GM18519 (cell line): ENCODE data around the gene ADARB2.

Experiments used
- ATAC-seq: cut with Tn5 transposase; IDR thresholded peaks from one replicate; pipeline ENCODE4 v1.9.1; 2021; ENCODE audit warnings: mild to moderate bottlenecking, moderate library complexity; ENCODE audit not compliant: unreplicated experiment, low FRiP score

ADARB2 gene

GRCh38 chr10:1645896-1646295, 91.4 kb downstream of the ADARB2 start:
- no peak for ATAC-seq

DNA sequence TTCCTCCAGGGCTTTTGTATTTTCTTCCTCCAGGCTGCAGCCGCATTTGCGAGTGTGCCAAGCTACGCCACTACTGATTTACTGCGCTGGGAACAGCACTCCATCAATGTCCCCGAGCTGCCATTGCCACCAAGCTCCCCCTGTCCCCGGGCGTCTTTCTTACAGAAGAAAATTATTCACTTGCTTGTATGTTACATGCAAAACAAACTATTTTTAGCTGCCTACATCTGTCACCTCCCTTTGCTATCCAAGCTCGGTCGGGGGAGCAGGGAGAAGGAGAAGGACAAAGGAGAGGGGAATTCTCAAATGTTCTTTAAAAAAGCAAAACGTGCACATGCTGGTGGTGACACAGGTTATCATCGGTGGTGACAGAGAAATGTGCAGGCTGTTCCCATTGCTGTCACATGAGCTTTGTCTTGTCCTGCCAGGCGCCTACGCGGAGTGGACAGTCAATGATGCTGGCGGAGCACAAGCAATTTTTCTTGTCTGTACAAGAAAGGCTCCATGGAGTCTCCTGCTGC, 93.1 kb downstream of the ADARB2 start:
- no peak for ATAC-seq

DNA sequence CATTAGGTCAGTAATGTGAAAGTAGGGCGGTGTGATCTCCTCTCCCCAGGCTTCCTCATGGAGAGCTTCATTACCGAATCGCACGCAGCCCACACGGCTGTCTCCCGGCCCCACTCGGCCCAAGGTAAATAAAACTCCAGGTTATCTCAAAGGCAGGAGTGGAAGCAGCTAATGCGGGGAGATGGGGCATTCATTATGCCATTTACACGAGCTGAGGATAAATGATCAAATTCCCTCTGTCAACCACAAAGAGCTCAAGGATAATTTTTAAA, 93.5 kb downstream of the ADARB2 start:
- no peak for ATAC-seq

DNA sequence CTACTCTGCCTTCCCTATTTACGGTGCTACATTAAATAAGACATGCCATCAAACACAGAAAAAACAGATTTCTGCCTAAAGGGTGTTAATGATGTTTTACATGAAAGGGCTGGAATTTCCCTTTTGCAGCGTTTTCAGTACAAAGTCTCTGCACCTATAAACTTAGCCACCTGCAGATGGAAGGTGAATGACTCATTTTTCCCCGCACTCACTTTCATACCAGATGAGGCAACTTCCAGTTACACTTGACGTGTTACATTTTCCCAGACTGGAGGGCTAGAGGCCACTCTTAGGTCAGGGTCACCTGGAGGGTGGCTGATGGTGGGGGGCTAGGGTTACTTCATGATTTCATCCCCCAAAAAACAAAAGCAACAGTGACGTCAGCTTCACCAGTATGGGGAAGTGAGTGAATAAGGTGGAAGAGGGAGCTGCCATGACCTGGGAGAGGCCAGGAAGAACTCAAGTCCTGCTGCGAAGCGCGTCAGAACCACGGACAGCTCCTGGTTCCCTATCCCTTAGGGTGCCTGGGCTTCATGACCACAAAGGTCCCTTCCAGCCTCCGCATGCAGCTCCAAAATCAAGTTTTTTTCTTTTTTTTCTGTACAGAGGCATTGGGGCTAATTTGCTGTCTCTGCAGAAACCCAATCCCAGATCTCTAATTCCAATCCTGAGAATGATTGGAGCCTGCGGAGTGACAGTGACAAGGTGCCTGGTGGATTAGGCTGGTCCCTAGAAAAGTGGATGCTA, 94.0 kb downstream of the ADARB2 start:
- ATAC-seq: peak; percentile 76

- ATAC-seq: no peak
Measured at GRCh38 chr10:1642600-1643160, 94.6 kb downstream of the ADARB2 start.

DNA sequence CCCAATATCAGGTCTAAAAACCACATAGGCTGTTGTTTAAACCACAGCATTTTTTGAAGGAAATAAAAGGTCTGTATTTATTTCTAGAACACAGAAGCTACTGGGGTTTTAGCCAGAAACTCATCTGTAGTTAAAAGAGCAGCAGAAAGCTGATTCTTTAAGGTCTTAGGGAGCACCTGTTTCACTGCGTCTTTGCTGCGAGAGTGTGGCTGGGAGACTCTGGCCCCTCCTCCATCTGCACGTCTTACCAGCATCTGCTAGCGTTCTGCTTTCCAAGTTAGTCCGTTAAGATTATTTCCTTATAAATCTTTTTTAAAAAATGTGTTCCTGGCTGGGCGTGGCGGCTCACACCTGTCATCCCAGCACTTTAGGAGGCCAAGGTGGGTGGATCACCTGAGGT, 95.9 kb downstream of the ADARB2 start:
- no peak for ATAC-seq

GRCh38 chr10:1638889-1639419, 98.4 kb downstream of the ADARB2 start:
- ATAC-seq: no peak

- ATAC-seq: no peak
Measured at GRCh38 chr10:1635340-1635739, 102.0 kb downstream of the ADARB2 start.

DNA sequence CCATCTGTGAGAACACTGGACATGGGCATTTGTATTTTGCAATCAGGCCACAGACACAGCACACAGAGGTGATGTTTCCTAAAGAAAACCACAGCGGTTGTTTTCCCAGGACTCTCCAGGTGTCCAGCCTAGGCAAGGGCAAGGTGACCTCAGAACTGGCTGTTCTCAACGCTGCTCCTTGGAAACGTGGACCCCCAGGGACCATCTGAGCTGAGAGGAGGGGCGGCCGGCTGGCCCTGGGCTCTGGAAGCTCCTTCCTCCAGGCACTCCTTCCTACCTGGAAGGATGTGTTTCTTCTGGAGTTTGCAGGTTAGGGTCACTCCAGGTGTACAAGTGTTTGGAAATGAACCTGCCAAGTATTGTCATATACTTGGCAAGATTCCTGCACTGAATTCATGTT, 103.1 kb downstream of the ADARB2 start:
- ATAC-seq: no peak

DNA sequence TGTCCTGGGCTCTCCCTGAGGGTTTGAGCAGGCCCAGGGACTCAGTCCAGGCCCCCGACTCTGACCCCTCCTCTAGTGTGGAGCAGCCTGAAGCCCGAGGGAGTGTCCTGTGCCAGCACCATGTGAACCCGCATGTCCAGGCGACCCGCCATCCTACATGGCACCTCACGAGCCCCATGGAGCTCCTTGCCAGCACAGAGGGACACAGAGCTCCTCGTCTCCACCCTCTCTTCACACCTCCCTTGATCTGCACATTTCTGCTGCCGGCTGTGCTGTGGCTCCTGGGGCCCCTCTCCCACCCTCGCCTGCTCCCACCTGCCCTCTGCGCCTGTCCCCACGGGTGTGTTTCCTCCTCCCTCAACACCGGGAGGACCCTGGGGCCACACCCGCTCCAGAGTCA, 103.5 kb downstream of the ADARB2 start:
- ATAC-seq: no peak

DNA sequence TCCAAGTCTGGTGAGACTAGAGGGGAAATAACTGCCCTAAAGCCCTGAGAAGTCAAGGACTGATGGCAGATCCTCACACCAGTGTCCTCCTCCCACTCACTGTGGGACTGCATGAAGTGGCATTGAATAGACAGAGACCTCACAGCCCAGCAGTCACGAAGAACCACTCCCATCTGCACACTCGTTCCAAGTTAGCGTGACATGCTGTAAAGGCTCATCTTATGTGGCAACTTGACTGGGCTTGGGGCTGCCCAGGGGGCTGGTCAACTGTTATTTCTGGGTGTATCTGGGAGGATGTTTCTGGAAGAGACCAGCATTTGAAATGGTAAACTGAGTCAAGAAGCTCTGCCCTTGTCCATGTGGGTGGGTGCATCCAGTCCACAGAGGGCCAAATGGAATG, 104.7 kb downstream of the ADARB2 start:
- no peak for ATAC-seq

DNA sequence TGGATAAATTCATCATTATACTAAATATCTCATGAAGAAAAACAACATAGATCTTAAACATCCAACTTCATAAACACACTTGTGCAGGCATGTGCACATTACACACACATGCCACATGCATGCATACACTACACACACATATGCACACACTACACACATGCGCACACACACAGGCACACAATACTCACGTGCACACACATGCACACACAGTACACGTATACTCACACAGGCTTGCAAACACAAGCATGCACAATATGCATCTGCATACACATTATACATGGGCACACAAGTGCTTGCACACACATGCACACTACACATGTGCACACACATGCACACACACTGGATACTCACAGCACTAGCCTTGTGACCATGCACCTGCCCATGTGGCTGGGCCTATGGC, 105.2 kb downstream of the ADARB2 start:
- ATAC-seq: no peak

DNA sequence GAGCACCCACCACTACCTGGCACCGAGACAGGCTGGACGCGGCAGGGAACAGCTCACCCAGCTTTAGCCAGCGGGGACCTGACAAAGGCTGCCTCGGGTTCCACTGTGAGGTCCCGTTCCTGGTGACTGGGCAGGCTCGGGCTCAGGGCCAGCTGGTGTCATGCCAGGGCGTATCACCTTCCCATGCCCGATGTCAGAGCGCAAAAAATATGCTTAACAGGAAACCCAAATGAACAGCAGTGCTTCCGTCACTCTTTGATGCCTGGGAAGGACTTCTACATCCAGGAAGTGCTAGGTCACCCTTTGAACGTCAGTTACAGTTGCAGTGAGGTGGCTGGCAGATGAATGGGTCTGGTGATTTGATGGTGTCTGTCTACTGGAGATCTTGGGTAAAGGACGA, 106.0 kb downstream of the ADARB2 start:
- no peak for ATAC-seq

- no peak for ATAC-seq
Measured at GRCh38 chr10:1630304-1630703, 107.0 kb downstream of the ADARB2 start.

GRCh38 chr10:1629326-1630198, 107.8 kb downstream of the ADARB2 start:
- ATAC-seq: no peak

DNA sequence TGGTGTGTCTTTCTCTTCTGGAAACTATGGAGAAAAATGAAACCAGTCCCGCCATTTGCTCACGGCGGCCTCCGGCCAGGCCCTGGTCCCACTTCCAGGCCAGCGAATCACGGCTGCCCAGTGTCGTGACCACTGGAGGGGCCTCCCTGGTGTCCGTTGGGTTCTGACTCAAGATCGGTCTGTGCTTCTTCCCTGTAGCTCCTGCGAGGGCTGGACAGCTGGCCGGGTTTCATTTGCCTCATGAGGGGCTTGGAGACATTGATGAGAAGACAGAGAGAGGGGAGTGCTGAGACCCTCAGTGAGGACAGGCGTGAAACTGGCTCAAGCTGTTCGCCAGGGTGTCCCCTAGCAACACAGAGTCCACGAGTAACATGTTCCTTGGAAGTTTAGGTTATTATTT, 108.6 kb downstream of the ADARB2 start:
- ATAC-seq: no peak

DNA sequence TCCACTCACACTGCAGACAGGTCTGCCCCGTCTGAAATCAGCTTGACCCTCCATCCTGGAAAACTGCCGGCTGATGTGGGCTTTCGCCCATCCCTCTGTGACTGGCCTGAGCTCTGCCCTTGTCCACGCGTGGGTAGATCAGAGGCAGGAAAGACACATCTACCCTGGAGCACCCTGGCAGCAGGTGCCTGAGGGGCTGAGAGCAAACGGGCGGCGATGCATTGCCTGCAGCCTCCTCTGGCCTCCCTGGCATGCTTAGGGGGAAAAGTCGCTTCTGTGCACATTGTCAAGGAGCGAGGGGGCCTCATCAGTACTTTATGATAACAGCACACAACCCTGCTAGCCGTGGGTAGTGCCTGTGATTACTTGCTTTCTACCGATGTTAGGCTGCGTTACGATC, 109.4 kb downstream of the ADARB2 start:
- ATAC-seq: no peak

GRCh38 chr10:1626835-1627234, 110.5 kb downstream of the ADARB2 start:
- ATAC-seq: no peak

DNA sequence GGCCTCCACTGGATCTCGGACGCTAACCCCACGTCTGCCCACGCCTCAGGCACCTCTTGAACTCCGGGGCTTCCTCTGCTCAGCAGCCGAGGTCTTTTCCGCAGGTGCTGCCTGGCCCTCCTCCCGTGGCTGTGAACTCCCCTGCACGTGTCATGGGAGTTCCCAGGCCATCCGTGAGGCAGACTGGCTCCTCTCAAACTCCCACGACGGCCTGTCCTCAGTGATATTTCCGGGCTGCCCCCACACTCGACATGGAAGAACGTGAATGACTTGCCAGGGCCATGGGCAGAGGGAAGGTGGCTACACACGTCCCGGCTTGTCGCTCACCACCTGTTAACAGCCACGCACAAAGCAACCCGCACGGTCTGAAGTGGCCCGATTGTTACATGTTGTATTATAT, 110.9 kb downstream of the ADARB2 start:
- ATAC-seq: no peak

DNA sequence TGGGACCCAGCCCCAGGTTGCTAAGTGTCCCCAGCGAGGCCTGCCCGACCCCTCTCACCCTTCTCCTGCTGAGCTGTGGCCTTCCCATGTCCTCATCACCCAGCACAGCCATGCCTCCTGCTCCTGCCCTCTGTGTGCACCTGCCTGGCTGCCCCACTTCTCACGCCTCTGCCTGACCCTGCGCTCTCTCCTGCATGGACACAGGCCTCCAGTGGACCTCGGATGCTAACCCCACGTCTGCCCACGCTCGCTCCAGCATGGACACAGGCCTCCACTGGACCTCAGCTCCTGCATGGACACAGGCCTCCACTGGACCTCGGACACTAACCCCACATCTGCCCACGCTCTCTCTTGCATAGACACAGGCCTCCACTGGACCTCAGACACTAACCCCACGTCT, 111.6 kb downstream of the ADARB2 start:
- no peak for ATAC-seq

DNA sequence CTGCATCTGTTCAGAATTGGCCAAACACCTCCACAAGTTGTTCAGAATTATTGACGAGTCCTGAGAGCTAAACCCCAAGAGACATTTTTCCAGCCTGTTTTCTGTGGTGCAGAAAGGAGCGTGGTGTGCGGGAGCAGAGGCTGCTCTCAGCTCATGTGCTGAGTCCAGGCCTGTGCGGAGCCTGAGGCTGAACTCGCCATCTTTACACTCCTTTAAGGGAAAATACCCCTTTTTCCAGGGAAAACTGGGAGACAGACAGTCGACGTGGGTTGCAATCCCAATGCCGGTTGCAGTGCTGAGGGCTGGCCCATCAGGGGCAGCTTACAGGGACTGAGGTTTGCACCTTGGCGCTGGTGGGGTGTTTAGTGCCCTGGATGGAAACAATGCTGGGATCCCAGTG, 112.2 kb downstream of the ADARB2 start:
- ATAC-seq: no peak
